OCI-LY7 (cell line): ENCODE data around the gene ZNF37A.

ENCODE experiments used
- EZH2phosphoT487 ChIP-seq: fragments of 200-600 bp; sonication (generic); IDR thresholded peaks from 2 replicates; pipeline ENCODE4 v1.6.1; 2018; ENCODE audit warnings: low read depth, borderline replicate concordance, mild to moderate bottlenecking, mixed run types, antibody characterized with exemption, low read length, moderate library complexity, mixed read lengths
- TF ChIP-seq, protein P1 (sequence below): fragments of 200-600 bp; sonication (generic); conservative IDR thresholded peaks from 2 replicates; pipeline ENCODE4 v1.5.1; 2014; ENCODE audit warnings: mild to moderate bottlenecking, antibody characterized with exemption, low read length, moderate library complexity, mixed read lengths

DNA sequence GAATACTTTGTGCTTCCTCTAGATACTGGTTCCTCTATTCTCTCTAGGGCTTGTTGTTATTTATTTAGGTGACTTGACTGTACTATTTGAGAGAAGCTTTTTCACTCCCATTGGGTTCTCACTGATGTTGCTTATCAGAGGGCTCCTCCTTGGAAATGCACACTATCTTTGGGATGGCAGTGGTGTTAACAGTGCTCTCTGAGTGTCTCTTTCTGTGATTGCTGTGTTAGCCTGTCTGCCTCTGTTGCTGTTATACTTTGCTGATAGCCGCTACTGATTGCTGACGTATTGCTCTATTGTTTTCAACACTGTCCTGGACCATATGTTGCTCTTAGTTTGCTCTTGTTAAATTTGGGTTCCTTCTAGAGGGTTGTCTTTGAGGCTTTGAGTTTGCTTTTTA, 49.0 kb upstream of the ZNF37A start:
- TF ChIP-seq EZH2phosphoT487 = no peak
- TF ChIP-seq, protein P1, sequence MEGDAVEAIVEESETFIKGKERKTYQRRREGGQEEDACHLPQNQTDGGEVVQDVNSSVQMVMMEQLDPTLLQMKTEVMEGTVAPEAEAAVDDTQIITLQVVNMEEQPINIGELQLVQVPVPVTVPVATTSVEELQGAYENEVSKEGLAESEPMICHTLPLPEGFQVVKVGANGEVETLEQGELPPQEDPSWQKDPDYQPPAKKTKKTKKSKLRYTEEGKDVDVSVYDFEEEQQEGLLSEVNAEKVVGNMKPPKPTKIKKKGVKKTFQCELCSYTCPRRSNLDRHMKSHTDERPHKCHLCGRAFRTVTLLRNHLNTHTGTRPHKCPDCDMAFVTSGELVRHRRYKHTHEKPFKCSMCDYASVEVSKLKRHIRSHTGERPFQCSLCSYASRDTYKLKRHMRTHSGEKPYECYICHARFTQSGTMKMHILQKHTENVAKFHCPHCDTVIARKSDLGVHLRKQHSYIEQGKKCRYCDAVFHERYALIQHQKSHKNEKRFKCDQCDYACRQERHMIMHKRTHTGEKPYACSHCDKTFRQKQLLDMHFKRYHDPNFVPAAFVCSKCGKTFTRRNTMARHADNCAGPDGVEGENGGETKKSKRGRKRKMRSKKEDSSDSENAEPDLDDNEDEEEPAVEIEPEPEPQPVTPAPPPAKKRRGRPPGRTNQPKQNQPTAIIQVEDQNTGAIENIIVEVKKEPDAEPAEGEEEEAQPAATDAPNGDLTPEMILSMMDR = no peak
